GM19438 (cell line): ENCODE data around the gene STX11.
"Not testable (repeated sequence)": the region's sequence is repeated elsewhere in the genome, so short reads cannot be mapped to it uniquely, and the experiment has no call there.

Source experiments
- ATAC-seq: cut with Tn5 transposase; IDR thresholded peaks from one replicate; pipeline ENCODE4 v1.9.1; 2021; ENCODE audit warnings: low read depth; ENCODE audit not compliant: unreplicated experiment

The STX11 gene

DNA sequence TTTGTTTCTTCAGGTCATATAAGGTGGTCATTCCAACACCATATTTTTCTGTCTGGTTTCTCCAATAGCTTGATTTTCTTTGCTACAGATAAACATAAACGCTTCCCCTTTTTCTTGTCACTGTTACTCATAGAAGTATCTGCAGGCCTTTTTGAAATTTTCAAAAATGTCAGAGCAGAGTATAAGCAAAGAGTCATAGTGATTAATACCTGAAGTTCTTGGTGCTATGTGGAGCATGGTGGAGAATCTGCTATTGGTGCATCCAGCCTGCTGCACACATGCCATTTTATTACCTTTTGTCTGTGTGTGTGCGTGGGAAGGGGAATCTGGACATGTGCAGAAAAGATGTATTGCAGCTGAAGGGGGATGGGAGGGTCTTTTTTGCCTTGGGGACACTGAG lies 19.7 kb downstream of the STX11 start:
- ATAC-seq = no peak

DNA sequence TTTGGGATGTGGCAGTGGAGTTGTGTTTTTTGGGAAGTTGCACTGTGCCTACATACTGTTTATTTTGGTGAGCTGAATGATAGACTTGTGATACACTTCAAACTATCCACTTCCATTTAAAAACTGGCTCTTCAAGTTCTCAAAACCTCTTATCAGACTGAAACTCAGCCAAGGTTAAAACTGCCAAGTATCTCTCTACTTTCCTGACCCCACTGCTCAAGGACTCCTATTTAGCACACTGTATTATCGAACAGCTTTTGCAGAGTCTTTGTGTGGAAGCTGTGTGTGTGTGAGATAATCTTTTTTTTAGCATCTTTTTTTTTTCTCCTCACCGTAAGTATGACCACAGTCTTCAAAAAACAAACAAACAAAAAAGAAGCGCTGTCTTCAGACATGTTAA lies 21.1 kb downstream of the STX11 start:
- no peak for ATAC-seq

DNA sequence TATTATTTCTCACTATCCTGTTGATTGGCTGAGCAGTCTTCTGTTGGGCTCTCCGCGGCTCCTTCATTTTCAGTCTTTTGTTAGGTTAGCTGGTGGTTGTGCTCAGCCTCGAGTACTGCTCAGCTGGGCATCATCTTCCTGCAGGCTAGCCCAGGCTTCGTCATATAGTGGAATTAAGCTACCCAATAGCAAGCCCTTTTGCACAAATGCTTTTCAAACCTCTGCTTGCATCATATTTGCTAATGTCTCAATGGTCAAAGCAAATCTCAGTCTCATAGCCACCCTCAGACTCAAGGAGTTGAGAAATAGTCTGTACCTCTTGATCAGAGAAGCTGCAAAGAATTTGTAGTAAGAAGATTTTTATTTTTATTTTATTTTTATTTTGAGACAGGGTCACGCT lies 23.7 kb downstream of the STX11 start:
- no peak for ATAC-seq

DNA sequence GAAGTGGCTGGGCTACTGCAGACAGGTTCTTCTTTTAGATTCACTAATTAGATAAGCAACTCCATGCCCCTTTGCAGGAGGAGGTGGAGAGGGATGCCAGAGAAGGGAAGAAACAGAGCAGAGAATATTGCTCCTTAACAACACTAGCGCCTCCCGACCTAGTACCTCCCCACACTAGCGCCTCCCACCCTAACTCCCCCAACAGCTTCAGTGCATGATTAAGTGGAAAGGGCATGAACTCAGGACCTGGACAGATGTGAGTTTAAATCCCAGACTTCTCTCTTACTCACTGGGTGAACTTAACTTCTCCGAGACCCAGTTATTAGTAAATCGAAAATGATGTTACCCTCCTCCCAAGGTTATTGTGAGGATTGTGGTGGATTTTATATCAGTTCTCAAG lies 25.7 kb downstream of the STX11 start:
- no peak for ATAC-seq

DNA sequence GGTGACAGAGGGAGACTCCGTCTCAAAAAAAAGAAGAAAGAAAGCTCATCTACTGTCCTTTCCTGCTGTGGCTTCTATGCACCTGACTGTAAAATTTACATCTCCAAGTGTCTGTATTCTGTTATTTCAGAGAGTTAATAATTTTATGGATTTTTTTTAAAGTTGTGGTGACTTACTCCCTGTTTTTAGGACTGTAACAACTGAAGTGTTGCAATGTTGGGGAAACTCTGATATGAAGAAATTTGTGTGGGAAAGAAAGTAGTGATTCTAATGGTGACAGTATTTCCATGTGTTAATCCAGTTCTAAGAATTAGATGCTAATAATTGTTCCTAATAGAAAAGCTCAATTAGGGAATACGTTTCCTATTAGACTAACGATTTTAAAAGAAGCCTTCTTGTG lies 27.4 kb downstream of the STX11 start:
- ATAC-seq = no peak

DNA sequence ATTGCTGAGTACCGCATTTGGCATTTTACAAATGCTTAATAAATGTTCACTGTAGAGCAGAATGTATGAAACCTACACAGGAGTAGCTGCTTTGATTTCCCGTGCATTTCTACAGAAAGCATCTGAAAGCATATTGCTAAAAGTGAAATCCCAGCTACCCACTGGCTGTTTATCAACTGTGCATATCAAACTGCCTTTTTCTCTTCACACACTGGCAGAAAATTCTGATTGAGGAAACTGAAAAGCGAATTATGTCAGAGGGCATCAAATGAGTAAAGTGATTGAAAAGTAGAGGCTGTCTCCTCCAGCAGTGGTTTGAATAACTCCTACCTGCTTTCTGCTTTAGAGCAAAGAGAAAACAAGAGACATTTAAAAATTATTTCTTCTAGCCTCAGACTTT lies 28.0 kb downstream of the STX11 start:
- ATAC-seq = no peak

DNA sequence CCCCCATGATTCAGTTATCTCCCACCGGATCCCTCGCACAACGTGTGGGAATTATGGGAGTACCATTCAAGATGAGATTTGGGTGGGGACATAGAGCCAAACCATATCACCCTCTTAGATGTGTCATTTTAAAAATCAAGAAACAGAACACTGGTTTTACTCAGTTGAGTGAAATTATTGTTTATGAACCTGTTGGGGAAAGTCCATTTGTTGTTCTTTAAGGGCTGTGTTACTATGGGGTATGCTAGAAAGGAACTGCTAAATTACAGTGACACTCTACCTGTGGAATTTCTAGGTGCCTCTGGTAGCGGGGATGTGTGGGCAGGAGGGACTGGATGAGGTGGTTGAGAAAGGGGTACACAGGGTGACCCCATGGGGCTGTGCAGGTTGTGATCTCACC lies 28.9 kb downstream of the STX11 start:
- ATAC-seq = no peak

DNA sequence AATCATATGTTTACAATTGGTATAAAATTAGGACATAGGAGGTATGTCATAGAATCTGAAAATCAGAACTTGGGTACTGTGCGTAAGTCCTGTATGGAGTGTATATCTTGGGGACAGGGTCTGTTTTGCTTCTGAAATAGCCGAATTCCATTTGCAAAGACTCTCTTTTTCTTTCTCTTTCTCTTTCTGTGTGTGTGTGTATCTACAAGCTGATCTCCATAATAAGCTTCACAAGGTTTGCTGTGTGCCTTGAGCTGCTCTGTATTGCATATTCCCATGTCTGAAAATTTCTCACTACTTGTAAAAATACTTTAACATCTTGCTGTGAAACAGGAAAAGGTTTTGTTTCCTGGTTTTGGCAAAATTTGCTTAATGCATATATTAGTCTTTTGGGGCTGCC lies 29.5 kb downstream of the STX11 start:
- ATAC-seq = no peak

DNA sequence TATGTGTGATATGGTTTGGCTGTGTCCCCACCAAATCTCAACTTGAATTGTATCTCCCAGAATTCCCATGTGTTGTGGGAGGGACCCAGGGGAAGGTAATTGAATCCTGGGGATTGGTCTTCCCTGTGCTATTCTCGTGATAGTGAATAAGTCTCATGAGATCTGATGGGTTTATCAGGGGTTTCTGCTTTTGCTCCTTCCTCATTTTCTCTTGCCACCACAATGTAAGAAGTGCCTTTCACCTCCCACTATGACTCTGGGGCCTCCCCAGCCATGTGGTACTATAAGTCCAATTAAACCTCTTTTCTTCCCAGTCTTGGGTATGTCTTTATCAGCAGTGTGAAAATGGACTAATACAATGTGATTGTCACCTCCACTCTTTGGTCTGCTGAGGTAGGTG lies 30.0 kb downstream of the STX11 start:
- not testable (repeated sequence) for ATAC-seq

DNA sequence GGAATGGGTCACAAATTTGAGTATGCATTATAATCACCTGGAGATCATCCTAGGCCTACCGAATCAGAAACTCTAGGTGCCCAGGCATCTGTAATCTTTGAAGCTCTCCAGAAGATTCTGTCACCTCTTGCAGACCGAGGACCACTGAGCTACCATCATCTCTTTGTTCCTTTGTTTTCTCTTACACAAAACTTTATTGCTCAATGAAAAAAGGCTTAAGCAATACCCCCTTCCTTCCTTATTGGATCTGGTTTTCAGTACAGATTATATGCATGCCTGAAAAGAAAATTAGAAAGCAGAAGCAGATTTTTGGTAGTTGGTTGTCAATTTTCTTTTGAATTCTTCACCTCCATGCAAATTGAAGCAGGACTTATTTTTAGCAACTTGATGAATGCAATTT lies 31.3 kb downstream of the STX11 start:
- ATAC-seq = no peak

DNA sequence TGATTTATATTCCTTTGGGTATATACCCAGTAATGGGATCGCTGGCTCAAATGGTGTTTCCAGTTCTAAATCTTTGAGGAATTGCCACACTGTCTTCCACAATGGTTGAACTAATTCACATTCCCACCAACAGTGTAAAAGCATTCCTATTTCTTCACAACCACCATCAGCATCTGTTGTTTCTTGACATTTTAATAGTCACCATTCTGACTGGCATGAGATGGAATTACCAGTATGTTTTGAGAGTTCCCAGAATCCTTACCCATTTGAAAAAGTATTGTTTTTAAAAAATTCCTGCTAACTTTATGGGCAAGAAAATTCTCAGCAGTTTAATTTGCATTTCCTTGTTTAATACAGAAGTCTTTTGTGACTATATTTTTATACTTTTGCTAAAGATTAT lies 33.9 kb downstream of the STX11 start:
- not testable (repeated sequence) for ATAC-seq

DNA sequence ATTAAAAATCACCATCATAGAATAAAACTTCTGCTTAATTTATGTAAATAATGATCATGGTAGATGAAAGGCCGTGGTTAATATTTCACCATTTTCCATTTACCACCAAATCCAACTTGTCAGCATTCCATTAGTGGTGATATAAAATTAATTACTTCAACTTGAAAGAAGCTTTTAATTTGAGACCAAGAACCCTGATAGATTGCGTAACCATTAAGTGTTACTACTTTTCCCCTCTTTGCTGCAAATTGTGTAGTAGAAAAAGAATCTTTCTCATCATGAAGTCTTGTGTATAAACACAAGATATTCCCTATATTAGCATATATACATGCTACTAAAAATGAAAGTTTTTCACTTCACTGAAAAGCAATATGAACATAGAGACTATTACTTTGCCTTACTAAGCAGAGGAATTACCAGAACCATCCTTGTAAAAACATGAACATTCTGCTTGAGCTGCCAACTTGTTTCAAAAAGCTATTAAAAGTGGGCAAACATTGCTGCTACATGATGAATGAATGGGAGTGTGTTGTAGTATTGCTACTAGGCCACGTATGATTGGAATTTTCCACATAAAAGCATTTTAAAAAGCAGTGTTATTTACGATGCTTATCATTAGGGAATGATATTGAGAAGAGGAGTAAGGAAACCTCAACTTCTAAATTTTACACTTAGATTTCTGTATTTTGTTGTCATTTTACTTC lies 35.0 kb downstream of the STX11 start:
- ATAC-seq = no peak

DNA sequence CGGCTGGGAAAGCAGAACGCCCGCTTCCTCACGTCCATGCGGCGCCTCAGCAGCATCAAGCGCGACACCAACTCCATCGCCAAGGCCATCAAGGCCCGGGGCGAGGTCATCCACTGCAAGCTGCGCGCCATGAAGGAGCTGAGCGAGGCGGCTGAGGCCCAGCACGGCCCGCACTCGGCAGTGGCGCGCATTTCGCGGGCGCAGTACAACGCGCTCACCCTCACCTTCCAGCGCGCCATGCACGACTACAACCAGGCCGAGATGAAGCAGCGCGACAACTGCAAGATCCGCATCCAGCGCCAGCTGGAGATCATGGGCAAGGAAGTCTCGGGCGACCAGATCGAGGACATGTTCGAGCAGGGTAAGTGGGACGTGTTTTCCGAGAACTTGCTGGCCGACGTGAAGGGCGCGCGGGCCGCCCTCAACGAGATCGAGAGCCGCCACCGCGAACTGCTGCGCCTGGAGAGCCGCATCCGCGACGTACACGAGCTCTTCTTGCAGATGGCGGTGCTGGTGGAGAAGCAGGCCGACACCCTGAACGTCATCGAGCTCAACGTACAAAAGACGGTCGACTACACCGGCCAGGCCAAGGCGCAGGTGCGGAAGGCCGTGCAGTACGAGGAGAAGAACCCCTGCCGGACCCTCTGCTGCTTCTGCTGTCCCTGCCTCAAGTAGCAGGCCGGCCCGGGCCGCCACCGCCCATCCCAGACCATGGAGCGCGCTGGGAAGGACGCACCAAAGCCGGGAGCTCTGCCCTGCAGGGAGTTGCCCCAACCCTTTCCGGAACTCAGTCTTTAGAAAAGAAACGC lies 36.7 kb downstream of the STX11 start:
- ATAC-seq = no peak

DNA sequence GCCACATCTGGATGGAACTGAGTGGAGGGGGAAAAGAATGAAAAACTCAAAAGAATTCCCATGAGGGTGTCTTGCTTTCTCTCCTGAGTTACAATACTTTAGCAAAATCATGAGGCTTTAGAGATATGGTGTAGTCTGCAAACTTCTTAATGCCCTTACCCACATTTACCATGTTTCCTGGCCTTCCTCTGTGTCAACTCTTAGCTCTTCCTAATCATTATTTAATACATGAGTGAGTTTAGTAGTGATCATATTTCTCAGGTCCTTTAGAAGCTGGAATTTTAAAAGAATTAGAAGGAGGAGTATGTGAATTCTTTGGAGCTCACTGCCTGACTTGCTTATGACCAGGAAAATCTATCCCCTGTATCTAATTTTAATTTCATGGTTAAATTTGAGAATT lies 39.0 kb downstream of the STX11 start:
- no peak for ATAC-seq

DNA sequence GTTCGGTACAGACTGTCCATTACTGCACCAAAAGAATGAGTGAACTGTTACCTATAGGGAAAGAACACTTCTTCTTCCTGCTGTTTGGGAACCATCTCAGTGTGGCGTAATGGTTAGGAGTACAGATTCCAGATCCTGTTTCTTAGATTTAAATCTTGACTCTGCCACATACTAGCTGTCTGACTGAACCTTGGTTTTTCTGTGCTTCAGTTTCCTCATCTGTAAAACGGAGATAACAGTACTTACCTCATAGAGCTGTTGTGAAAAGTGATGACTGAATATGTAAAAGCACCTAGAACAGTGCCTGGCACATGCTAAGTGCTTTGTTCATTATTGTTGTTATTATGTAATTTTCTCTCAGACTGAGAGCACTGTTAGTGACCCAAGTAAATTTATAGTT lies 39.8 kb downstream of the STX11 start:
- no peak for ATAC-seq

DNA sequence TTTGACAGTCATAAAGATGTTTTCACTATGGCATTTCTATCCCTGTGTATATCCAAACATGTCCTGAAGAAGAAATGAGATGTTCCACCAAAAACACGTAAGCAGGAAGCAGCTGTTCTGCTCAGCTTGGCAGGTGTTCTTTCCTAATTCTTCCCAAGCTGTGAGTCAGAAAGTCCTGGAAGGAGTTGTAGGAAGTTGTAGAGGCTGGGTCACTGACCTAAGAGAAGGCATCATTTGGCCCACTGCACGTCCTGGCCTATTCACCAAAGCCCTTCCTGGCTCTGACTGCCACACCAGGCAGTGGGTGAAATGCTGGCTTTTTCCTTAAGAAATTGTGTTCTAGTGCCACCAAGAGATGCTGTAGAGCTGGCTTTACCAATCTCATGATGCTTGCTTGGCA lies 40.3 kb downstream of the STX11 start:
- ATAC-seq = no peak

DNA sequence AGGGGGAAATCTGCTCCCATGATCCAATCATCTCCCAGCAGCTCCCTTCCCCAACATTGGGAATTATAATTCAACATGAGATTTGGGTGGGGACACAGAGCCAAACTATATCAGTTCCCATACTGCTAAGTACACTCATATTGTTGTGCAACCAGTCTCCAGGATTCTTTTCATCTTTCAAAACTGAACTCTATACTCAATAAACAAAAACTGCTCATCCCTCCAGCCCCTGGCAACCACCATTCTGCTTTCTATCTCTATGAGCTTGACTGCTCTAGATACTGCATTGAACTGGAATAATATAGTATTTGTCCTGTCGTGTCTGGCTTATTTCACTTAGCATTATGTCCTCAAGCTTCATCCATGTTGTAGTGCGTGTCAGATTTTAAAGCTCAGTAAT lies 42.9 kb downstream of the STX11 start:
- ATAC-seq = no peak

DNA sequence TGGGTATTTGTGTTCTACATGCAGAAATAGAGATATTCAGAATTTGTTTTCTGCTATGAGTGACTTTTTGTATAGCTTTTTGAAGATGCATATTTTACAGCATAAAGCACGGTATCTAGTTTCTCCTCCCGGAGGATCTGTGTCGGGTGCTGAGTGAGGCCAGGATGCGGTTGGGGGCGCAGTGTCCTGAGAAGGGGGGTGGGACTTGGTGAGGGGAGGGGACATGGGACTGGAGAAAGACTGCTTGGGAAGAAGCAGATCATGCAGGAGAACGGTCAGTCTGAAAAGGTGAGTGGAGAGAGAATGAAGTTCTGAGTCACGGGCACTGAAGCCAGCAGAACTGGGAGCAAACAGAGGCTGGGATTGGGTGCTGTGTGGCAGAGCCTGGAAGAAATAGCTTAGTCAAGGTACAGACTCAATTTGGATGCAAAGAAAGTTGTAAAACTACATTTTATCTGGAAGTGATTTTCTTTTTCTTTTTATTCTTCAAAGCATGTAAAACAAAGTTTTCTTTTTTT lies 44.0 kb downstream of the STX11 start:
- no peak for ATAC-seq

DNA sequence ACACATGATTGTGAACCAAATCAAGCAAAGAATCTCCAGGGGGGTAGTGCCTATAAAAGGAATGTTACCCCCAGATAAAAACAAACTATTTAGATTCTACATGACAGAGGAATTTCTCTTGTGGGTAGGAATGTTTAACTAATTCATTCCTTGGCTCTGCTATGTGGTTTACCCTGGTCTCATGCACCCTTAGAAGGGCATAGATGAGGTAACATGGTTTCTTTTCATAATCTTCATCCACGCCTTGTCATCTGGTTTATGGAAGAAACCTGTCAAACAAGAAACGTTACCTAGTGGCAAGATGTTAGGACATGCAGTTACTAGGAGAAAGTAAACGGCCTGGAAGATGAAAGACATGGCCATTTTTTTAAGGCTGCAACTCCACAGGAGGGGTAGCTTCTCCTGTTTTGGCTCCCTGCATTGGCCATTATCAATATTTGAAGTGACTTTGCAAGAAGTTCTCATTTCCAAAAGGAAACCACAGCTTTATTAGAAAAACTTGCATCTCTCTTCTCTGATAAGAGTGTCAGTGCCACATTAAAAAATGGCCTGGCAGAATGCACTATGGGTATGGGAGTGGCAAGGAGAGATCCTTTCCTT lies 45.5 kb downstream of the STX11 start:
- no peak for ATAC-seq

DNA sequence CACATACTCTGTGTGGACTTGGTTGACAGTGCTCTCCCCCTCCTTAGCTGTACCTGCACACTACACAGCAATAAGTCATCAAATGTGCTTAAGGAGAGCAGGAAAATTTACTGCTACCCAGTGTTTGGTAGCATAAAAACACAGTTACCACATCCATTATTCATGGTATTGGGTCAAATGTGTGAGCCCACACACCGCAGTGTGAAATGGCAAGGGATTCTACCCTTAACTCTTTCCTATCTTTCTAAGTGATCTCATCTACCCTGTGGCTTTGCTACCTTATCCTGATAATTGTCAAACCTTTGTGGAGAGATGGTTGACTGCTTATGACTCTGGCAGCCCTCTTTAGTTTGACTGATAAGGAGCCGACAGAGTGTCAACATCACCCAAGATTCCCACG lies 47.6 kb downstream of the STX11 start:
- no peak for ATAC-seq

DNA sequence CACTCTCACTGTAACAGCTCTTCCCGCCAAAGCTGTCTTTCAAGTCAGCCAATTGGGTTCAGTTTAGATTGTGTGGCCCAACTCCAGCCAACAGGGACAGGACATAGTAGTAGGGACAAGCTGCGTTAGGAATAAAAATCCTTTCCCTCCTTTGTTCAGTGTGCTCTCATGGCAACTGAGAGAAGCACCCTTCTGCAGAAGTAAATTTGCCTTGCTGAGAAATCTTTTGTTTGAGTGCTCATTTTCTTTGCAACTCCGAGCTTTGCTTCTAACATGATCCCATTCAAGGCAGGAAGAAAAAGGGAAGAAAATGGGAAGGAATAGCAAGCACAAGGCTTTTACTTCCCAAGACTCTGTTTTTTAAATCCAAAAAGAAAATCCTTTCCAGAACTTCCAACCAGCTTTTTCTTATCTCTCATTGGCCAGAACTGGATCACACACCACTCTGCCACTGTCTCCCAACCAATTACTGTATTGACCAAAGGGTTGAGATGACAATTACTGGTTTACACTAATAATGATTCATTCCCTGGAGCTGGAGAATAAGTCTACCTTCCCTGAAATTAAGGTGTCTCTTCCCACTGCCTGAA lies 52.7 kb downstream of the STX11 start:
- no peak for ATAC-seq
